Cardiac fibroblast (primary cell): ENCODE results near the gene NCEH1.

Experiments
- DNase-seq, 2 donors: peaks; one replicate each; pipeline versions ENCODE4 v3.0.0 to v3.0.0-alpha.2; 2010; ENCODE audit warnings: low read depth in 2 of 2
- H3K4me3 ChIP-seq, 2 donors: replicated peaks in 1 of 2; 1 replicate in 1 of 2; 2 replicates in 1 of 2; pipeline ENCODE4 v1.5.1; 2011; ENCODE audit warnings: low read depth in 2 of 2, low read length in 2 of 2, mild to moderate bottlenecking in 2 of 2, moderate library complexity in 1 of 2
- CTCF ChIP-seq: IDR thresholded peaks from one replicate; pipeline ENCODE4 v1.5.1; 2011; ENCODE audit warnings: low read depth, mild to moderate bottlenecking, low read length, inconsistent platforms

Gene NCEH1

GRCh38 chr3:172700936-172701455 lies 9.9 kb downstream of the NCEH1 start:
- DNase-seq, result no peak
- no peak overlapping the region for H3K4me3 ChIP-seq
- TF ChIP-seq CTCF, result no peak

GRCh38 chr3:172700256-172700655 lies 10.6 kb downstream of the NCEH1 start:
- no peak for DNase-seq
- TF ChIP-seq CTCF, result no peak

GRCh38 chr3:172699031-172699430 lies 11.8 kb downstream of the NCEH1 start:
- TF ChIP-seq CTCF, result no peak
- H3K4me3 ChIP-seq, result no peak overlapping the region
- DNase-seq, result no peak

More at GRCh38 chr3:172700256-172700655, 10.6 kb downstream of the NCEH1 start:
- no peak overlapping the region for H3K4me3 ChIP-seq

- TF ChIP-seq CTCF, result no peak
- H3K4me3 ChIP-seq, result no peak overlapping the region
- DNase-seq, result no peak
Observed at GRCh38 chr3:172698631-172699030, 12.2 kb downstream of the NCEH1 start.

GRCh38 chr3:172697558-172697957 lies 13.3 kb downstream of the NCEH1 start:
- DNase-seq, result no peak
- no peak overlapping the region for H3K4me3 ChIP-seq
- no peak for TF ChIP-seq CTCF

GRCh38 chr3:172696357-172696756 lies 14.5 kb downstream of the NCEH1 start:
- DNase-seq, result no peak
- TF ChIP-seq CTCF, result no peak
- no peak overlapping the region for H3K4me3 ChIP-seq

- no peak for DNase-seq
- TF ChIP-seq CTCF, result no peak
- no peak overlapping the region for H3K4me3 ChIP-seq
Observed at GRCh38 chr3:172694573-172695246, 16.2 kb downstream of the NCEH1 start.
